ENCODE data around the gene CHST15. TPM values are rescaled to one million over a fixed set of nuclear protein-coding genes. Genes with fewer than 3 reads are reported as not detected.

Gene CHST15
- total and polyA plus RNA-seq, 4 donors = 5.4 to 45.3 (median 36.7) TPM

DNA sequence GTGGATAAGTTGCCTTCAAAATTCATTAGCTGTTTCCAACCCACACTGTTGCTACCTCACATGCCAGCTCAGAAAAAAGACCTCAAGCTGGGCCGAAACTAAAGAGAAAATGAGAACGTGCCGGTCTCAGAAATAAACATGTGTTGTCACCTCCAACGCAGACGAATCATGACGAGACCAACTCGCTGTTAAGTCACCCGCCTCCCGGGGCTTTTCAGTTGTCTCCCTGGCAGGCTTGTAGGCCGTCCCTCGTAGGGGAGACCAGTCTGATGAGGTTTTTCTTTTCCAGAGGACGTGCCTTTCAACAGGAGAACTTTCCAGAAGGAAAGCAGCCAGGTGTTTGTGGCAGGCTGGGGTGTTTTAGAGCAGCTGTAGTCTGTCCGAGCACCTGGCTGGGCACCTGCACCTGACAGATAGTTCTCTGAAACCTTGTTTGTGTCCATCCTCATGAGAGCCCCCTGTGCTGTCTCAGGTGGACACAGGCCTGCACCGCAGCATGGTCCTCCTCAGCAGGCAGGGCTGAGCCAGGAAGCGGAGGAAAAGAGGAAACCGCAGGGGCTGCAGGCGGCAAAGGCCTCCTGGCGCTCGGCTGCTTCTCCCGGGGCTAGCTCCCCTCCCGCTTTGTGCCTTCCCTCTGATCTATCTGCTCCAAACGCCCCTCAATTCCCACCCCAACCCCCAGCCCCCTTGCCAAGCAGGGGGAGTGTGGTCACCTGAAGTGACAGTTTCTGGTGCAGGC lies 78.8 kb downstream of the CHST15 start:
- Histone ChIP-seq H3K9me3 (ENCODE audit: control insufficient read depth in 4 of 4, insufficient read depth in 3 of 4, low read length in 3 of 4) (peaks cover 0 to 3% (median 1%) of the 10 kb centered on the region in 4 donors), H3K36me3 (ENCODE audit: control insufficient read depth in 4 of 4, insufficient read depth in 4 of 4, low read length in 4 of 4) (peaks cover 0 to 32% (median 0%) of the 10 kb centered on the region in 4 donors), H3K4me3 (no peak overlapping the region), H3K4me1 (ENCODE audit: control insufficient read depth in 5 of 5, insufficient read depth in 5 of 5, low read length in 5 of 5) (peaks cover 0 to 8% (median 0%) of the 10 kb centered on the region in 5 donors), H3K27me3 (ENCODE audit: control insufficient read depth in 3 of 3, insufficient read depth in 3 of 3, low read length in 2 of 3) (no peaks in the 10 kb centered on the region), H3K9ac (ENCODE audit: insufficient read depth in 1 of 2, low read length in 2 of 2) (no peak overlapping the region), H3K27ac (ENCODE audit: low read depth in 1 of 2, low read length in 1 of 2) (no peak overlapping the region)
- WGBS, 2 donors = 71 to 83% methylated on average over 22 of the region's 22 CpGs
- ATAC-seq (ENCODE audit: insufficient read depth, low FRiP score) = no peak
- TF ChIP-seq, protein P1, sequence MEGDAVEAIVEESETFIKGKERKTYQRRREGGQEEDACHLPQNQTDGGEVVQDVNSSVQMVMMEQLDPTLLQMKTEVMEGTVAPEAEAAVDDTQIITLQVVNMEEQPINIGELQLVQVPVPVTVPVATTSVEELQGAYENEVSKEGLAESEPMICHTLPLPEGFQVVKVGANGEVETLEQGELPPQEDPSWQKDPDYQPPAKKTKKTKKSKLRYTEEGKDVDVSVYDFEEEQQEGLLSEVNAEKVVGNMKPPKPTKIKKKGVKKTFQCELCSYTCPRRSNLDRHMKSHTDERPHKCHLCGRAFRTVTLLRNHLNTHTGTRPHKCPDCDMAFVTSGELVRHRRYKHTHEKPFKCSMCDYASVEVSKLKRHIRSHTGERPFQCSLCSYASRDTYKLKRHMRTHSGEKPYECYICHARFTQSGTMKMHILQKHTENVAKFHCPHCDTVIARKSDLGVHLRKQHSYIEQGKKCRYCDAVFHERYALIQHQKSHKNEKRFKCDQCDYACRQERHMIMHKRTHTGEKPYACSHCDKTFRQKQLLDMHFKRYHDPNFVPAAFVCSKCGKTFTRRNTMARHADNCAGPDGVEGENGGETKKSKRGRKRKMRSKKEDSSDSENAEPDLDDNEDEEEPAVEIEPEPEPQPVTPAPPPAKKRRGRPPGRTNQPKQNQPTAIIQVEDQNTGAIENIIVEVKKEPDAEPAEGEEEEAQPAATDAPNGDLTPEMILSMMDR (IDR thresholded peaks at IDR 0.05; ENCODE audit: control extremely low read depth, extremely low read depth) = no peak
- no peak for DNase-seq

DNA sequence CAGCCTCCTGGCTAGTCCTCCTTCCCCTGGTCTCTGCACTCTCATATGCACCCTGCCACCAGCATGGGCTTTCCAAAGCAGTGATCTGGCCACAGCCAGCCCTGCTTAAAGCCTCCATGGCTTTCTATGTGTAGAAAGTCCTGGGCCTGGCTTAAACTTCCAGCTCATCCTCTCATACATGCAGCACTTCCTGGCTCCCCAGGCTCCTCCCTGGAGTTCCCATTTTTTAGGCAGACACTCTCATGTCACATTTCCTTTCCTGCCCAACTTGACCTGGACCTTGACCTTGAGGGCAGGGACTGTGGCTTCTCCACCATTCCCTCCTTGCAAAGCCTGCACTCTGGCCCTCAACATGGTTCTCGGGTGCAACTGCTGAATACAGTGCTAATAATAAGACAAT lies 79.5 kb downstream of the CHST15 start:
- Histone ChIP-seq H3K9ac (ENCODE audit: insufficient read depth in 1 of 2, low read length in 2 of 2) (no peak overlapping the region), H3K27ac (ENCODE audit: low read depth in 1 of 2, low read length in 1 of 2) (no peak overlapping the region), H3K27me3 (ENCODE audit: control insufficient read depth in 3 of 3, insufficient read depth in 3 of 3, low read length in 2 of 3) (no peaks in the 10 kb centered on the region), H3K4me1 (ENCODE audit: control insufficient read depth in 5 of 5, insufficient read depth in 5 of 5, low read length in 5 of 5) (peaks cover 0 to 8% (median 0%) of the 10 kb centered on the region in 5 donors), H3K9me3 (ENCODE audit: control insufficient read depth in 4 of 4, insufficient read depth in 3 of 4, low read length in 3 of 4) (peaks cover 0 to 3% (median 1%) of the 10 kb centered on the region in 4 donors), H3K36me3 (ENCODE audit: control insufficient read depth in 4 of 4, insufficient read depth in 4 of 4, low read length in 4 of 4) (peaks cover 0 to 29% (median 0%) of the 10 kb centered on the region in 4 donors), H3K4me3 (no peak overlapping the region)
- TF ChIP-seq, protein P1 (IDR thresholded peaks at IDR 0.05; ENCODE audit: control extremely low read depth, extremely low read depth) = no peak
- no peak for DNase-seq
- 89 to 97% methylated on average over 1 of the region's 1 CpG for WGBS, 2 donors
- peak; percentile 12 for ATAC-seq (ENCODE audit: insufficient read depth, low FRiP score)

DNA sequence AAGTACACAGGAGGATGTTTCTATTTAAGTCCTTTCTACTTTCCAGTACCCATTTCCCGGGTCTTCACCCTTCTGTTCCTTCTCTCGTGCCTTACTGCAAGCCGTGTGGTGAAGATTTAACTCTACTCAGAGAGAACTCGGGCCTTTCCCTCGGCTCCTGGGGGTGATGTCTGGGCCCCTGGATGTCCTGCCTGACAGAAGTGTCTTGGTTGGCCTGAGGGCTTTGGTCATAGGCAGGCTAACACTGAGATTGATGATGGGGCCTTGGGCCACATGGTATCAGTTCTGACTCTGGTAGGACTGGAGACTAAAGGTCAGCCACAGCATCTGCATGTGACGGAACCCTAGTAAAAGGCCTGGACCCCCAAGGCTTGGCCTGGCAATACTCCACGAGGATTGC lies 80.4 kb downstream of the CHST15 start:
- Histone ChIP-seq H3K36me3 (ENCODE audit: control insufficient read depth in 4 of 4, insufficient read depth in 4 of 4, low read length in 4 of 4) (peaks cover 0 to 36% (median 0%) of the 10 kb centered on the region in 4 donors), H3K27me3 (ENCODE audit: control insufficient read depth in 3 of 3, insufficient read depth in 3 of 3, low read length in 2 of 3) (no peaks in the 10 kb centered on the region), H3K4me3 (no peak overlapping the region), H3K27ac (ENCODE audit: low read depth in 1 of 2, low read length in 1 of 2) (no peak overlapping the region), H3K4me1 (ENCODE audit: control insufficient read depth in 5 of 5, insufficient read depth in 5 of 5, low read length in 5 of 5) (peaks cover 0 to under 1% (median 0%) of the 10 kb centered on the region in 5 donors), H3K9me3 (ENCODE audit: control insufficient read depth in 4 of 4, insufficient read depth in 3 of 4, low read length in 3 of 4) (peaks cover 0 to 3% (median 1%) of the 10 kb centered on the region in 4 donors), H3K9ac (ENCODE audit: insufficient read depth in 1 of 2, low read length in 2 of 2) (no peak overlapping the region)
- no peak for ATAC-seq (ENCODE audit: insufficient read depth, low FRiP score)
- no peak for DNase-seq
- WGBS, 2 donors = 82 to 91% methylated on average over 7 of the region's 7 CpGs
- TF ChIP-seq, protein P1 (IDR thresholded peaks at IDR 0.05; ENCODE audit: control extremely low read depth, extremely low read depth) = no peak
